Measurements from ENCODE around the gene CAB39L. TPM values are rescaled to one million over a fixed set of nuclear protein-coding genes. Genes with fewer than 3 reads are reported as not detected.

The CAB39L gene
- total and polyA plus RNA-seq, 2 experiments from 2014 or later: 3.3 to 4.4 TPM

Other genes with a start within 250 kb of the CAB39L start
- 0.17 and 0.54 TPM in 2 replicates for gene MLNR, start 223.7 kb downstream of the CAB39L start, total RNA-seq (2014; rRNA removed; shearing (Covaris generic))
- 0.17 TPM in 1 of 2 replicates, not detected in the other for gene MLNR, start 223.7 kb downstream of the CAB39L start, polyA plus RNA-seq (2016; fragmentation: Nextera tagmentation; extraction: Ambion mirVana)
- gene CDADC1, start 196.1 kb downstream of the CAB39L start, total RNA-seq (2014; rRNA removed; shearing (Covaris generic)): 1.3 and 3.1 TPM in 2 replicates
- 8.4 and 9.3 TPM in 2 replicates for gene CDADC1, start 196.1 kb downstream of the CAB39L start, polyA plus RNA-seq (2016; fragmentation: Nextera tagmentation; extraction: Ambion mirVana)
- gene SETDB2, start 210 bp upstream of the CAB39L start, total RNA-seq (2014; rRNA removed; shearing (Covaris generic)): 5.8 and 6.3 TPM in 2 replicates
- gene SETDB2, start 210 bp upstream of the CAB39L start, polyA plus RNA-seq (2016; fragmentation: Nextera tagmentation; extraction: Ambion mirVana): 1.6 and 4.6 TPM in 2 replicates
- 7.4 and 8.7 TPM in 2 replicates for gene PHF11, start 51.9 kb upstream of the CAB39L start, total RNA-seq (2014; rRNA removed; shearing (Covaris generic))
- 12.7 and 13.5 TPM in 2 replicates for gene PHF11, start 51.9 kb upstream of the CAB39L start, polyA plus RNA-seq (2016; fragmentation: Nextera tagmentation; extraction: Ambion mirVana)
- 33.5 and 33.9 TPM in 2 replicates for gene RCBTB1, start 141.5 kb upstream of the CAB39L start, total RNA-seq (2014; rRNA removed; shearing (Covaris generic))
- 10.8 and 11.2 TPM in 2 replicates for gene RCBTB1, start 141.5 kb upstream of the CAB39L start, polyA plus RNA-seq (2016; fragmentation: Nextera tagmentation; extraction: Ambion mirVana)
- 0.52 and 1.2 TPM in 2 replicates for gene ARL11, start 184.4 kb upstream of the CAB39L start, total RNA-seq (2014; rRNA removed; shearing (Covaris generic))
- 0.32 and 0.61 TPM in 2 replicates for gene ARL11, start 184.4 kb upstream of the CAB39L start, polyA plus RNA-seq (2016; fragmentation: Nextera tagmentation; extraction: Ambion mirVana)
- gene EBPL, start 247.4 kb upstream of the CAB39L start, total RNA-seq (2014; rRNA removed; shearing (Covaris generic)): 231 and 260 TPM in 2 replicates
- 245 and 258 TPM in 2 replicates for gene EBPL, start 247.4 kb upstream of the CAB39L start, polyA plus RNA-seq (2016; fragmentation: Nextera tagmentation; extraction: Ambion mirVana)

All from GM23338 (cell line).